ENCODE results near the gene NPAS2.

Gene NPAS2

GRCh38 chr2:100852999-100853908 is 33.3 kb downstream of the NPAS2 start:
- no peak for TF ChIP-seq CTCF (conservative IDR thresholded peaks at IDR 0.05; ENCODE audit: low read length)
- no peak overlapping the region for H3K4me3 ChIP-seq (ENCODE audit: low read length)
- DNase-seq (ENCODE audit: low read depth): no peak

- no peak overlapping the region for H3K4me3 ChIP-seq (ENCODE audit: low read length)
- DNase-seq (ENCODE audit: low read depth): no peak
- no peak for TF ChIP-seq CTCF (conservative IDR thresholded peaks at IDR 0.05; ENCODE audit: low read length)
These were observed 34.2 kb downstream of the NPAS2 start for GRCh38 chr2:100853909-100854810.

GRCh38 chr2:100855084-100855483 is 35.1 kb downstream of the NPAS2 start:
- no peak for TF ChIP-seq CTCF (conservative IDR thresholded peaks at IDR 0.05; ENCODE audit: low read length)
- no peak overlapping the region for H3K4me3 ChIP-seq (ENCODE audit: low read length)
- DNase-seq (ENCODE audit: low read depth): no peak

- DNase-seq (ENCODE audit: low read depth): no peak
- H3K4me3 ChIP-seq (ENCODE audit: low read length): no peak overlapping the region
- no peak for TF ChIP-seq CTCF (conservative IDR thresholded peaks at IDR 0.05; ENCODE audit: low read length)
These were observed 35.7 kb downstream of the NPAS2 start for GRCh38 chr2:100855606-100856005.

- no peak for TF ChIP-seq CTCF (conservative IDR thresholded peaks at IDR 0.05; ENCODE audit: low read length)
- DNase-seq (ENCODE audit: low read depth): no peak
- H3K4me3 ChIP-seq (ENCODE audit: low read length): no peak overlapping the region
These were observed 36.8 kb downstream of the NPAS2 start for GRCh38 chr2:100856732-100857131.

GRCh38 chr2:100857341-100857740 is 37.4 kb downstream of the NPAS2 start:
- H3K4me3 ChIP-seq (ENCODE audit: low read length): no peak overlapping the region
- TF ChIP-seq CTCF (conservative IDR thresholded peaks at IDR 0.05; ENCODE audit: low read length): no peak
- no peak for DNase-seq (ENCODE audit: low read depth)

All from AG10803 (cell line).